Measurements from ENCODE around the gene SLC16A13.

Gene SLC16A13

DNA sequence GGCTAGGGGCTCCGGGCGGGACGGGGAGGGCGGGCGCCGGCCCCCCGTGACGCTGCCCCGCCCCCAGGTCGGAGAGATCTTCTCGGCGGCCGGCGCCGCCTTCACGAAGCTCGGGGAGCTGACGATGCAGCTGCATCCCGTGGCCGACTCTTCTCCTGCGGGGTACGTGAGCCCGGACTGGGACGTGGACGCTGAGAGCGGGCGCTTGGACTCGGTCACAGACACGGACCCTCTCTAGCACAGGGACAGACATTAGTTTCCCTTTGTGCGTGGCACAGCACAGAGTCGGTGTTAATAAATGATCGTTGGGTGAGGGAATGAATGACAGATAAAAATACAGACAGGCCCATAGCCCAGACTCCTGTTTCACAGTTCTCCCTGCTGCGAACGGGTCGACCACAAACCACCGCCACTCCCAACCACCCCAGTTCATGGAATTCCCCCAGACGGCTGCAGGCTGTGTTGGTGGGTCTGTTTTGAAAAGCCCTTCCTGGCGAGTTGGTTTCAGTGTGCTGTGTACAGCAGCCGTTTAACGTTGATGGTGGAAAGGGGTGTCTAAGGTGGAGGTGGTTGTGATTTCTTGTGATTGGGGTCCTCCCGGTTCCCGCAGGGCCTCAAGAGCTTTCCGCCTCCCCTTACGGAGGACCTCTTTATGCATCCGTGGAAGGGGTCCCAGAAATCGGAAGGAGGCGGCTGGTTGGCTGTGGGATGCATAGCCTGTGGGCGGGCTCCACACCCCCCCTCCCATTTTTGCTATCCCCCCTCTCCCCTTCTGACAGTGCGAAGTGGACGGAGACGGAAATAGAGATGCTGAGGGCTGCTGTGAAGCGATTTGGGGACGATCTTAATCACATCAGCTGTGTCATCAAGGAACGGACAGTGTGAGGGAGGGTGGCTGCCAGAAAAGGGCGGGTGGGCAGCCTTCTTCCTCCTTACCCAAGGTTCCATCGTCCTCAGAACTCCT is 20.5 kb upstream of the SLC16A13 start:
- Histone ChIP-seq H3K27me3 (ENCODE audit: control insufficient read depth in 1 of 2, insufficient read depth in 2 of 2, low read length in 2 of 2) (no peaks in the 10 kb centered on the region), H3K4me1 (ENCODE audit: insufficient read depth, low read length) (peaks cover 53% of the 10 kb centered on the region), H3K27ac (ENCODE audit: low read depth, low read length) (peak overlapping the region; percentile 99), H3K4me3 (ENCODE audit: low read depth in 1 of 2, low read length in 2 of 2) (peak overlapping the region; percentile 49 to 79), H3K9me3 (ENCODE audit: low read length) (no peaks in the 10 kb centered on the region), H3K36me3 (ENCODE audit: insufficient read depth, low read length) (peaks cover 11% of the 10 kb centered on the region), H3K9ac (ENCODE audit: low read length) (peak overlapping the region; percentile 87)

DNA sequence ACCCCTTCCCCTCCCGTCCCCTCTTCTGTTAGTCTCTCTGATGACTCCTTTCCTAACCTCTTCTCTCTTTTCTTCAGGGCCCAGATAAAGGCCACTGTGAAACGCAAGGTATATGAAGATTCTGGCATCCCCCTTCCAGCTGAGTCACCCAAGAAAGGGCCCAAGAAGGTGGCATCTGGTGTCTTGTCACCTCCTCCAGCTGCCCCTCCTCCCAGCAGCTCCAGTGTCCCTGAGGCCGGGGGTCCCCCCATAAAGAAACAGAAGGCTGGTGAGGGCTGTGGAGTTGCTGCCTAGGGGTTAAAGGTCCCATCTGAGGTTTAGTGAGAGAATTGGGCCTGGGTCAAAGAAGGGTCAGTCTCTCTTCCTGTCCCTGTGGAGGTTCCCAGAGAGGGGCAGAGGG is 19.4 kb upstream of the SLC16A13 start:
- Histone ChIP-seq H3K9ac (ENCODE audit: low read length) (no peak overlapping the region), H3K27ac (ENCODE audit: low read depth, low read length) (peak overlapping the region; percentile 10), H3K36me3 (ENCODE audit: insufficient read depth, low read length) (peaks cover 10% of the 10 kb centered on the region), H3K4me3 (ENCODE audit: low read depth in 1 of 2, low read length in 2 of 2) (no peak overlapping the region), H3K27me3 (ENCODE audit: control insufficient read depth in 1 of 2, insufficient read depth in 2 of 2, low read length in 2 of 2) (peaks cover 0 to 2% of the 10 kb centered on the region in 2 donors), H3K9me3 (ENCODE audit: low read length) (no peaks in the 10 kb centered on the region), H3K4me1 (ENCODE audit: insufficient read depth, low read length) (peaks cover 44% of the 10 kb centered on the region)

DNA sequence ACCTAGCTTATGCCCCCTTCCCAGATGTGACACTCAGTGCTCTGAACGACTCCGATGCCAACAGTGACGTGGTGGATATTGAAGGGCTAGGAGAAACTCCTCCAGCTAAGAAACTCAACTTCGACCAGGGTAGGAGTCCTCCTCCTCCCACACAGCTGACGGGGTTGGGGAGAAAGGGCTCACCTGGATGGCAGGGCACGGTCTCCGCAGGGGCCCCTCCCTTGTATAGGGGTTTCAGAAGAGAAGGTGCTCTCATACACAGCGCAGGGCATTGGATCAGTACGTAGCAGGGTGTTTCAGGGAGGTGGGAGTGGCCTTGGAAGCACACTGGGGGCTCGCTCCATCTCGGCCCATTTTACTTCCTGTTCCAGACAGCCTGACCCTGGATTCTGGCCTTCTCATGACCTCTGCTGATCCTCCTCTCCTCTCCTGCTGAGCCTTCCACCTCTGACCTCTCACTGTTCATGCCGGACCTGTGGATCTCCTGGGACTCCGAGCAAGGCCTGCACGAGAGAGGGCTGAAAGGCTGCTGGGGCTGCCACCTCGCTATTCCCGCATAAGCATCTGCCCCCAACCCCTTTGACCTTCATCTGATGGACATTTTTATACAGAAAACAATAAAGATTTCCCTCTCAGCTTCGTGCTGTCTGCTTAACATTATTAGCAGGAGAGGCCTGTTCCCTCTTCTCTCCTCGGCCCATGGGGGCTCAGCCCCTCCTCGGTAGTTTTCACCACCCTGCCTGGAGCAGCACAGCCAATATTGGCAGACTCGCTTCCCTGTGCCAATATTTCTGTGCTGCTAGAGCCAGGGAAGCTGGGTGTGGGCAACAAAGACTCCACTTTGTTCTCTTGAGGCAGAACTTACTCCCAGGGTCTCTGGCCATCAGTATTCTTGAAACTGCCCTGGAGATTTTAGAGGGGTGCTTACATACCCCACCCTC is 18.7 kb upstream of the SLC16A13 start:
- Histone ChIP-seq H3K4me1 (ENCODE audit: insufficient read depth, low read length) (peaks cover 44% of the 10 kb centered on the region), H3K27ac (ENCODE audit: low read depth, low read length) (peak overlapping the region; percentile 90), H3K36me3 (ENCODE audit: insufficient read depth, low read length) (peaks cover 10% of the 10 kb centered on the region), H3K9ac (ENCODE audit: low read length) (peak overlapping the region; percentile 98), H3K4me3 (ENCODE audit: low read depth in 1 of 2, low read length in 2 of 2) (peak overlapping the region in 1 of 2 donors; percentile 95), H3K27me3 (ENCODE audit: control insufficient read depth in 1 of 2, insufficient read depth in 2 of 2, low read length in 2 of 2) (peaks cover under 1 to 9% of the 10 kb centered on the region in 2 donors), H3K9me3 (ENCODE audit: low read length) (no peaks in the 10 kb centered on the region)

DNA sequence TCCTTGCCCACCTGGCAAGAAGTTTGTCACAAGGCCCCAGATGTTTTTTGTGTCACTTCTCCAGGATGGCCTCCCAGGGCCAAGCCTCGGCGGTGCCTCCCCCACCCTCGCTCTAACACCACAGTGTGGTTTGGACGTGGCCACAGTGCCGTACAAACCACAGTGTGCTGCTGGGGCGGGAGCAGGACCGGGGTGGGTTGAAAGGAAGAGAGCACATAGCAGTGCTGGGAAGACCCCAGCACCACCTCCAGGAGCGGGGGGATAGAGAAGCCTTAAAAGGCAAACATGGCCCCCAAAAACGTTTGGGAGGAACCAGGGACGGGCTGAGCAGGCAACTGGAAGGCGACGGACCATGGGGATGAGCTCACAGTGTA is 18.0 kb upstream of the SLC16A13 start:
- H3K4me3 ChIP-seq (ENCODE audit: low read depth in 1 of 2, low read length in 2 of 2), result peak overlapping the region; percentile 90 to 95
- H3K4me1 ChIP-seq (ENCODE audit: insufficient read depth, low read length), result peaks cover 44% of the 10 kb centered on the region
- H3K9ac ChIP-seq (ENCODE audit: low read length), result peak overlapping the region; percentile 98
- peaks cover 10% of the 10 kb centered on the region for H3K36me3 ChIP-seq (ENCODE audit: insufficient read depth, low read length)
- H3K9me3 ChIP-seq (ENCODE audit: low read length), result no peaks in the 10 kb centered on the region
- peaks cover 6 to 16% of the 10 kb centered on the region in 2 donors for H3K27me3 ChIP-seq (ENCODE audit: control insufficient read depth in 1 of 2, insufficient read depth in 2 of 2, low read length in 2 of 2)
- H3K27ac ChIP-seq (ENCODE audit: low read depth, low read length), result peak overlapping the region; percentile 90

DNA sequence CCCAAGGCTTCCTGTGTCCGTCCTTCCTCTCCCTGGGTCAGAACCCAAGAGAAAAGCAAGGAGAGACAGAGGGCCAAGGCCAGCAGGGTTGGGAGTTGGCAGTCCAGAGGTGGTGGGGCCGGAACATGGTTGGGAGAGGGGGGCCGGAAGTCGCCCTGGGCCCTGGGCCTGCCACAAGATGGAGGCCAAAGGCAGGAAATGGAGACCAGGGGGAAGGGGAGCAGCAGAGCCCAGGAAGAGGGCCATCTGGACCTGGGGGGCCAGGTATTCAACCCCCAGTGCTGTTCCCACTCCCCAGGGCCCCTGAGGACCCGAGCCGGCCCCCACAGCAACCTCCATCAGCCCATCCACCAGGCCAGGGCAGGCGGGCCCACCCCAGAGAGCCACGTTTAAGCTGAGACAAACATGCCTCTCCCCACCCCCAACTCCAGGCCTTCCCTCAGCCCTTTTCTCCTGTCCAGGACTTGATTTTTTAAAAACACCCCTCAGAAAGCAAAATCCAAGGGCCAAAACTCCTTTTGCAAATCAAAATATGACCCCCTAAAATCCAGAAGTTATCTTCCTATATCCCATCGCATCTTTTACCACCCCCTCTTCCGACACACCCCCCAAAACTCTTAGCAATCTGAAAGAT is 17.4 kb upstream of the SLC16A13 start:
- Histone ChIP-seq H3K4me1 (ENCODE audit: insufficient read depth, low read length) (peaks cover 41% of the 10 kb centered on the region), H3K4me3 (ENCODE audit: low read depth in 1 of 2, low read length in 2 of 2) (peak overlapping the region; percentile 90 to 95), H3K9ac (ENCODE audit: low read length) (peak overlapping the region; percentile 98), H3K36me3 (ENCODE audit: insufficient read depth, low read length) (peaks cover 10% of the 10 kb centered on the region), H3K27ac (ENCODE audit: low read depth, low read length) (peak overlapping the region; percentile 90), H3K27me3 (ENCODE audit: control insufficient read depth in 1 of 2, insufficient read depth in 2 of 2, low read length in 2 of 2) (peaks cover 10 to 22% of the 10 kb centered on the region in 2 donors), H3K9me3 (ENCODE audit: low read length) (no peaks in the 10 kb centered on the region)

DNA sequence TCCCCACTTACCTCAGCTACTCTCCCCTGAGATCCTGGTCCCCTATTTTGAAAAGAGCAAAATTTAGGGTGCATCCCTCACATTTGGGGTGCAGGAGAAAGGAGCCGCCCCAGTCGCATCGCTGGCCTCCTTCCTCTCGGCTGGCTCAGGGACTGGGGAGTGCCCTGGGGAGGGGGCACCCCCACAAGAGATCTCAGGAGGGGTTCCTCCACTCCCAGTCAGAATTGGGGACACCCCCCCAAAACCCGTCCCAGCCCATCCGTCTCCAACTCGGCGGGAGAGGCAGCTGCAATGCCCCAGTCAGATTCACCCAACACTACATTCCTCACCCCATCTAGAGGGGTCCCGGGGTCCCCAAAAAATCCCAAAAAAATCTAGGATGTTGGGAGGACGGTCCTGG is 16.4 kb upstream of the SLC16A13 start:
- Histone ChIP-seq H3K9me3 (ENCODE audit: low read length) (no peaks in the 10 kb centered on the region), H3K27ac (ENCODE audit: low read depth, low read length) (peak overlapping the region; percentile 90), H3K27me3 (ENCODE audit: control insufficient read depth in 1 of 2, insufficient read depth in 2 of 2, low read length in 2 of 2) (peaks cover 10 to 29% of the 10 kb centered on the region in 2 donors), H3K36me3 (ENCODE audit: insufficient read depth, low read length) (peaks cover 10% of the 10 kb centered on the region), H3K4me1 (ENCODE audit: insufficient read depth, low read length) (peaks cover 35% of the 10 kb centered on the region), H3K9ac (ENCODE audit: low read length) (peak overlapping the region; percentile 98), H3K4me3 (ENCODE audit: low read depth in 1 of 2, low read length in 2 of 2) (peak overlapping the region; percentile 90 to 95)

DNA sequence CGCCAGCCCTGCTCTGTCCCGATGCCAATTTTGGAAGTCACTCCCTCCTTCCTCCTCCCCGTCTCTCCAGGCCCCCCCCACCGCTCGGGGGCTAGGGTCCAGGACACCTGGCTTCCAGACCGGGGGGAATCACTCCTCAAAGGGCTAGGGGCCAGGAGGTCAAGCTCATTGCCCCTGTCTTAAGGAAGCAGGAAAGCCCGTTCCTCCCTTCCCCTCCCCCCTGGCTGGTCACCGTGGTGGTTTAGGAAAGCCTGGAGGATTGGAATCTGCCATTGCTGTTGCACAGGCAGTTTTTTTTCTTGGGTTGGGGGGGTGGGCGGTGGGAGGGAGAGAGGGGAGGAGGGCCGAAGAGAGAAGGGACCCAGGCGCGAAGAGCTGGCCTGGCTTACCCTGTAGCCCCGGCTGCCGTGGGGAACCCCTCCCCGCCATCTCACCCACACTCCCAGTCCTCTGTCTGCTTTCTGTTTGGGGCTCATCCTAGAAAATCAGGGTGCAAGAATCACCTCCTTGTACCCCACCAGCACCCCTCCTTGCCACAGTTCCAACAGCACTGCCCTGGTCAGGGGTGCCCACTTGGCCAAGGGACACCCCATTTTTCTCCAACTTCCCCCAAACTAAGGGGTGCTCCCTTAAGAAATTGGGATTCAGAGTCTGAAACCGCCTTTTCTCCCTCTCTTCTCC is 15.8 kb upstream of the SLC16A13 start:
- Histone ChIP-seq H3K4me1 (ENCODE audit: insufficient read depth, low read length) (peaks cover 35% of the 10 kb centered on the region), H3K9ac (ENCODE audit: low read length) (peak overlapping the region; percentile 98), H3K27me3 (ENCODE audit: control insufficient read depth in 1 of 2, insufficient read depth in 2 of 2, low read length in 2 of 2) (peaks cover 10 to 31% of the 10 kb centered on the region in 2 donors), H3K9me3 (ENCODE audit: low read length) (no peaks in the 10 kb centered on the region), H3K27ac (ENCODE audit: low read depth, low read length) (peak overlapping the region; percentile 90), H3K36me3 (ENCODE audit: insufficient read depth, low read length) (peaks cover 10% of the 10 kb centered on the region), H3K4me3 (ENCODE audit: low read depth in 1 of 2, low read length in 2 of 2) (peak overlapping the region; percentile 90 to 95)

DNA sequence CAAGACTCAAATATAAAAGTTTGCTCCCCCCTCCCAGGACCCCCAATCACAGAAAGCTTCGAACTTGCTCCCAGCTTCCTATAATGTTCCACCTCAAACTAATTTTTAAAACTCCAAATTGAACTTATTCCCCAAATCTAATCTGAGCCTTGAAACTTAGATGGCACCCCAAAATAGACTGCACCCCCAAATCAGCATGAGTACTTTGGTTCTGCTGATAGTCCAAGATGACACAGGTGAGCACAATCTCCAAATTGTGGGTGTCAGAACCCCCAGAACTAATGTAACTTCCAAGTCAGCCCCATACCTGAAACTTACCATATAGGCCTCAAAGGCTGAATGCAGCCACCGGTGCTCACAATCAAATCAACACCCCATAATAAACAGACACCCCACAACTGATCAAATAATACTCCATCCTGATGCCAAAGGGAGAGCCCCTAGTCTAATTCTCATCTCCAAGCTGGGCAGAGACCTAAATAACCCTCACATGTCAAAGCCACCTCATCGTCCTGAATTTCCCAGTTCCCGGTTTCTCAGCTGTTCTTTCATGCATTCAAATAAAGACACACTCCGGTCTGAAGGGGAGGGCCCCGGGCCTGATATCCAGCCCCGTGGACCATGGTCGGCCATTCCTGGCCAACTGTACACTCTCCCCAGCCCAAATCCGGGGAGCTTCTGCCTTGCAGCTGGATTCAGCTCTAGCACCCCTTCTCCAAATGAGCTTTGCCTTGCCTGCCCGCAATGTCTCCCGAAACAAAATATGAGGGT is 14.7 kb upstream of the SLC16A13 start:
- peaks cover 25% of the 10 kb centered on the region for H3K4me1 ChIP-seq (ENCODE audit: insufficient read depth, low read length)

DNA sequence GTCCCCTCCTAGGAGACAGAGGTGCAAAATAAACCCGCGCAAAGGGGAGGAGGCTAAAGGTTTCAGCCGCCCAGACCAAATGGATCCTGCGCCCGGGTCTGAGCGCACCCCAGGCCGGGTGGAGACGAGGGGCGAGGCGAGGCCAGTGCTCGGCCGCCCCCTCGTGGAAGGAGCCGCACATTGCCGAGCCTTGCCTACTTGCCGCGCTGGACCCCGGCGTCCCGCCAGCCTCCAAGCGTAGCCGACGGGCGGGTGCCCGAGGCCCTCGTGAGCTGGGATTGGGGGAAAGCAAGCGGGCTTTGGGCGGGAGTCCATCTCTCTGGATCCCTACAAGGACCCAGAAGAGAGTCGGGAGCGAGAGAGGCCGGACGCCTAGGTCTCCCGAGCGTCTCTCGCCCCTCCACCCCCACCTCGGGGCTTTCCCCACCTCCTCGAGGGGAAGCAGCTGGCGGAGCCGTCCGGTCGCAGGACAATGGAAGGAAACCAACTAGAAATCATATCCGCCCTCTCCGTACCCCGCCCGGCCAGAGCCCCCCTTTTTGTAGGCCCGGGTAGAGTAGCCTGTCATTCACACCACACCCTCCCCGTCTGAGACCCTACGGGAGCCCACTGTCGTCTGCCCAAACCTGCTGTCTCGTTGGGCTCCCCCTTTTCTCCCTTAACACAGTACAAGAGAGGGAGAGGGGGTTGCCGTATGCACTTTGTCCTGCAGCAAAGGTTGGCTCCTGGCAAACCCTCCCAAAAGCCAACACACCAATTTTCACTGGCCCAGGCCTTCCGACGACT is 13.6 kb upstream of the SLC16A13 start:
- Histone ChIP-seq H3K9ac (ENCODE audit: low read length) (no peak overlapping the region), H3K4me1 (ENCODE audit: insufficient read depth, low read length) (peaks cover 19% of the 10 kb centered on the region), H3K9me3 (ENCODE audit: low read length) (no peaks in the 10 kb centered on the region), H3K27ac (ENCODE audit: low read depth, low read length) (peak overlapping the region; percentile 1), H3K27me3 (ENCODE audit: control insufficient read depth in 1 of 2, insufficient read depth in 2 of 2, low read length in 2 of 2) (peaks cover 10 to 31% of the 10 kb centered on the region in 2 donors), H3K4me3 (ENCODE audit: low read depth in 1 of 2, low read length in 2 of 2) (peak overlapping the region in 1 of 2 donors; percentile 38), H3K36me3 (ENCODE audit: insufficient read depth, low read length) (peaks cover 2% of the 10 kb centered on the region)

More for the DNA sequence above, 14.7 kb upstream of the SLC16A13 start:
- Histone ChIP-seq H3K27me3 (ENCODE audit: control insufficient read depth in 1 of 2, insufficient read depth in 2 of 2, low read length in 2 of 2) (peaks cover 10 to 31% of the 10 kb centered on the region in 2 donors), H3K36me3 (ENCODE audit: insufficient read depth, low read length) (peaks cover 10% of the 10 kb centered on the region), H3K27ac (ENCODE audit: low read depth, low read length) (no peak overlapping the region), H3K4me3 (ENCODE audit: low read depth in 1 of 2, low read length in 2 of 2) (peak overlapping the region in 1 of 2 donors; percentile 38), H3K9me3 (ENCODE audit: low read length) (no peaks in the 10 kb centered on the region), H3K9ac (ENCODE audit: low read length) (no peak overlapping the region)

Measured in muscle layer of colon (tissue), 2 donors.